IMR-90 (cell line): ENCODE measurements around the gene SYPL1. TPM values are rescaled to one million over a fixed set of nuclear protein-coding genes. Genes with fewer than 3 reads are reported as not detected.

Experiments
- ATAC-seq: fragments of 200-7000 bp; cut with Tn5 transposase; 2 replicates; pipeline ENCODE4 v1.9.1; 2020; ENCODE audit warnings: low read depth, mild to moderate bottlenecking, moderate library complexity
- BruUV-seq: library from RNA; stranded (reverse); fragments of 400-500 nt; replicated peaks from 2 replicates; lab custom pipeline; 2021; lab: Mats Ljungman, UMichigan
- CTCF ChIA-PET: fragments of 300-600 bp; formaldehyde crosslinking; extraction: SDS; loops from one replicate; lab custom pipeline; 2021; ENCODE audit warnings: antibody characterized with exemption; lab: Yijun Ruan, JAX
- POLR2A ChIA-PET: fragments of 300-600 bp; sonication (Branson Sonifier 250); formaldehyde crosslinking; loops from one replicate; lab custom pipeline; 2022; ENCODE audit warnings: antibody characterized with exemption; ENCODE audit not compliant: unreplicated experiment; lab: Charles Lee
- DNase-seq: peaks from one replicate; pipeline ENCODE4 v3.0.0; 2013
- H2AFZ ChIP-seq: replicated peaks from 2 replicates; pipeline ENCODE3; 2013; ENCODE audit warnings: low read length, mild to moderate bottlenecking; ENCODE audit not compliant: poor library complexity
- H2AK5ac ChIP-seq: 2 replicates; pipeline ENCODE4 v1.6.1; 2013; ENCODE audit warnings: low read depth, low read length, inconsistent platforms
- H2AK9ac ChIP-seq: replicated peaks from 2 replicates; pipeline ENCODE3; 2013; ENCODE audit warnings: mild to moderate bottlenecking, low read depth, low read length, moderate library complexity; ENCODE audit not compliant: poor library complexity
- H2BK120ac ChIP-seq: 2 replicates; pipeline ENCODE4 v1.6.1; 2013; ENCODE audit warnings: low read depth, low read length, inconsistent platforms
- H2BK15ac ChIP-seq: 3 replicates; pipeline ENCODE4 v1.6.1; 2013; ENCODE audit warnings: low read depth, low read length, inconsistent platforms
- H2BK20ac ChIP-seq: 2 replicates; pipeline ENCODE4 v1.6.1; 2013; ENCODE audit warnings: low read depth, mild to moderate bottlenecking, inconsistent platforms, low read length, moderate library complexity
- H2BK5ac ChIP-seq: 2 replicates; pipeline ENCODE4 v1.6.1; 2013; ENCODE audit warnings: mild to moderate bottlenecking, low read depth, low read length, inconsistent platforms; ENCODE audit not compliant: poor library complexity, severe bottlenecking
- H3K14ac ChIP-seq: replicated peaks from 2 replicates; pipeline ENCODE4 v1.6.1; 2013; ENCODE audit warnings: low read depth, low read length, inconsistent platforms
- H3K18ac ChIP-seq: 2 replicates; pipeline ENCODE4 v1.6.1; 2013; ENCODE audit warnings: low read depth, low read length, control low read depth
- H3K23ac ChIP-seq: 2 replicates; pipeline ENCODE4 v1.6.1; 2013; ENCODE audit warnings: low read depth, low read length, inconsistent platforms
- H3K27ac ChIP-seq: 2 replicates; pipeline ENCODE4 v1.5.1; 2013; ENCODE audit warnings: mild to moderate bottlenecking, control low read depth, low read length; ENCODE audit not compliant: insufficient read depth
- H3K27me3 ChIP-seq: 2 replicates; pipeline ENCODE4 v1.6.1; 2013; ENCODE audit warnings: low read length; ENCODE audit not compliant: control insufficient read depth, insufficient read depth
- H3K36me3 ChIP-seq: 2 replicates; pipeline ENCODE4 v1.6.1; 2013; ENCODE audit warnings: low read length, mixed read lengths; ENCODE audit not compliant: control insufficient read depth, insufficient read depth
- H3K4ac ChIP-seq: 2 replicates; pipeline ENCODE4 v1.6.1; 2013; ENCODE audit warnings: low read depth, low read length, inconsistent platforms
- H3K4me1 ChIP-seq: 2 replicates; pipeline ENCODE4 v1.6.1; 2013; ENCODE audit warnings: low read length, mixed read lengths; ENCODE audit not compliant: control insufficient read depth, insufficient read depth
- H3K4me2 ChIP-seq: 2 replicates; pipeline ENCODE4 v1.6.1; 2013; ENCODE audit warnings: low read depth, mild to moderate bottlenecking, control low read depth, low read length, moderate library complexity
- H3K4me3 ChIP-seq: 2 replicates; pipeline ENCODE4 v1.5.1; 2013; ENCODE audit warnings: low read depth, mild to moderate bottlenecking, control low read depth, low read length, moderate library complexity; ENCODE audit not compliant: insufficient read depth
- H3K56ac ChIP-seq: 2 replicates; pipeline ENCODE4 v1.6.1; 2013; ENCODE audit warnings: low read length, inconsistent platforms; ENCODE audit not compliant: insufficient read depth; ENCODE audit errors: extremely low read depth
- H3K79me1 ChIP-seq, 2 experiments: 2 replicates each; pipeline ENCODE4 v1.6.1; 2013; ENCODE audit warnings: low read length in 2 of 2, inconsistent platforms in 1 of 2, low read depth in 1 of 2
- H3K9ac ChIP-seq: 2 replicates; pipeline ENCODE4 v1.6.1; 2013; ENCODE audit warnings: low read depth, low read length, control low read depth
- H3K9me1 ChIP-seq: 2 replicates; pipeline ENCODE4 v1.6.1; 2013; ENCODE audit warnings: low read length, inconsistent platforms; ENCODE audit not compliant: insufficient read depth
- H3K9me3 ChIP-seq: 2 replicates; pipeline ENCODE4 v1.6.1; 2013; ENCODE audit warnings: low read length; ENCODE audit not compliant: control insufficient read depth, insufficient read depth
- H4K20me1 ChIP-seq: 2 replicates; pipeline ENCODE4 v1.6.1; 2013; ENCODE audit warnings: low read length, inconsistent platforms; ENCODE audit not compliant: insufficient read depth
- H4K5ac ChIP-seq: 2 replicates; pipeline ENCODE4 v1.6.1; 2013; ENCODE audit warnings: mild to moderate bottlenecking, low read depth, low read length, control low read depth
- H4K8ac ChIP-seq, 2 experiments: 2 replicates each; pipeline ENCODE4 v1.6.1; 2013; ENCODE audit warnings: low read depth in 2 of 2, low read length in 2 of 2, control low read depth in 1 of 2, inconsistent platforms in 1 of 2
- H4K91ac ChIP-seq: 2 replicates; pipeline ENCODE4 v1.6.1; 2013; ENCODE audit warnings: low read depth, low read length, inconsistent platforms; ENCODE audit not compliant: insufficient read depth
- BHLHE40 ChIP-seq: fragments of 150-350 bp; IDR thresholded peaks from 2 replicates; pipeline ENCODE4 v1.6.1; 2016; ENCODE audit warnings: mild to moderate bottlenecking, low read depth, low read length
- ELK1 ChIP-seq: fragments of 150-350 bp; IDR thresholded peaks from 2 replicates; pipeline ENCODE4 v1.6.1; 2016; ENCODE audit warnings: low read depth, mild to moderate bottlenecking, low read length, moderate library complexity, borderline replicate concordance
- FOS ChIP-seq: fragments of 150-350 bp; IDR thresholded peaks from 2 replicates; pipeline ENCODE4 v1.6.1; 2016; ENCODE audit warnings: low read depth, low read length
- MXI1 ChIP-seq: IDR thresholded peaks from 2 replicates; pipeline ENCODE4 v1.6.1; 2012; ENCODE audit warnings: low read depth, mild to moderate bottlenecking, low read length, moderate library complexity, borderline replicate concordance
- POLR2A ChIP-seq: IDR thresholded peaks from 2 replicates; pipeline ENCODE4 v1.6.1; 2012; ENCODE audit warnings: mild to moderate bottlenecking, low read depth, low read length
- RCOR1 ChIP-seq: IDR thresholded peaks from 2 replicates; pipeline ENCODE4 v1.6.1; 2012; ENCODE audit warnings: mild to moderate bottlenecking, low read length, improper control_type of control experiment; ENCODE audit not compliant: insufficient replicate concordance
- RFX5 ChIP-seq: IDR thresholded peaks from 2 replicates; pipeline ENCODE4 v1.8.0; 2012; ENCODE audit warnings: low read depth, mild to moderate bottlenecking, low read length, moderate library complexity
- SMC3 ChIP-seq: fragments of 150-350 bp; IDR thresholded peaks from 2 replicates; pipeline ENCODE4 v1.6.1; 2016; ENCODE audit warnings: low read depth, mild to moderate bottlenecking, antibody characterized with exemption, low read length, moderate library complexity
- WGBS, 2 experiments: methylation state at CpG; one replicate each; pipeline versions ENCODE4 v1.1.5 to v1.1.7; 2013; ENCODE audit warnings: missing lambda C conversion rate in 2 of 2; ENCODE audit not compliant: insufficient read length in 1 of 2; ENCODE audit errors: extremely low coverage in 2 of 2; 5-methylcytosine and 5-hydroxymethylcytosine counted together
- dilution Hi-C: fragments of 300-500 bp; cut with HindIII; formaldehyde crosslinking; loops from one replicate; pipeline ENCODE4 v1.14.3; 2018; ENCODE audit warnings: low sequenced_read_pairs; ENCODE audit not compliant: unreplicated experiment
- in situ Hi-C: fragments of 300-500 bp; cut with MboI; formaldehyde crosslinking; loops from 3 replicates; pipeline ENCODE4 v1.14.3; 2019; ENCODE audit warnings: low sequenced_read_pairs, inconsistent platforms, mixed read lengths
- intact Hi-C: fragments of 100-400 bp; cut with micrococcal nuclease; formaldehyde crosslinking; loops from 2 replicates; pipeline ENCODE4 v1.10.0; 2022
- polyA plus RNA-seq, 3 experiments: library from polyadenylated mRNA; depleted of rRNA; stranded (reverse); fragments of >200 nt; gene quantifications; 2 replicates each; pipeline ENCODE4 v1.2.3, GENCODE V29; 2012; ENCODE audit warnings: low replicate concordance in 1 of 3
- total RNA-seq: library from RNA; depleted of rRNA; stranded (reverse); fragments of >200 nt; gene quantifications from 2 replicates; pipeline ENCODE4 v1.2.3, GENCODE V29; 2012
- TF ChIP-seq, protein P1 (sequence below): conservative IDR thresholded peaks from 2 replicates; pipeline ENCODE4 v1.5.1; 2012; ENCODE audit warnings: mild to moderate bottlenecking, low read depth, low read length, improper control_type of control experiment
- TF ChIP-seq, protein P2 (sequence below): fragments of 150-350 bp; IDR thresholded peaks from 2 replicates; pipeline ENCODE4 v1.6.1; 2017; ENCODE audit warnings: mild to moderate bottlenecking, antibody characterized with exemption, low read length, low read depth

Gene SYPL1
- total and polyA plus RNA-seq, 2 of the 4 experiments (the other 2 are of a cell fraction), result 19.0 to 45.0 TPM

DNA sequence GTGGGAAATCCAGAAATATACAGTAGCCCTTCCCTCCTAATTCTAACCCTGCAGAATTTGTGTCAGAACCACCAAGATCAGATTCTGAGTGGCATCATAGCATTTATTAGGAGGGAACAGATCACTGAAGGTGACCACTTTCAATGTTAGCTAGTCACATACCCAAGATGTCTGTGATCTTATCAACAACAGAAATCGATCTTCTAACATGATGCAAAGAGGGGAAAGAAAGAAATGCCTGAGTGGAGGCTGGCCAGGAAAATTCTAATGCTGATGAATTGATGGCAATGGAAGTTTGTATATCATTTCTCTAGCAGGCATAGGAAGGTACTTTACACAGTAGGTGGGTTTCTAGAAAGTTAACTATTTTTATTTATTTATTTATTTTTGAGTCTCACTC is 10.6 kb upstream of the SYPL1 start:
- Histone ChIP-seq H3K4me2 (no peak overlapping the region), H3K36me3 (no peaks in the 10 kb centered on the region), H4K20me1 (no peaks in the 10 kb centered on the region), H3K18ac (no peak overlapping the region), H3K23ac (no peak overlapping the region), H2AK9ac (no peak overlapping the region), H4K91ac (no peak overlapping the region), H4K8ac (no peak overlapping the region), H2BK20ac (no peak overlapping the region), H3K9me1 (no peaks in the 10 kb centered on the region), H3K4ac (no peak overlapping the region), H3K27me3 (peaks cover 1% of the 10 kb centered on the region; the same call in 1 of the 2 replicates), H3K9ac (no peak overlapping the region), H2BK120ac (no peak overlapping the region), H3K56ac (no peak overlapping the region), H3K4me1 (no peaks in the 10 kb centered on the region), H2AK5ac (no peak overlapping the region), H2BK5ac (no peak overlapping the region), H3K4me3 (no peak overlapping the region), H3K79me1 (no peaks in the 10 kb centered on the region), H2BK15ac (no peak overlapping the region), H2AFZ (no peak overlapping the region), H3K9me3 (no peaks in the 10 kb centered on the region), H3K14ac (no peak overlapping the region), H3K27ac (no peak overlapping the region), H4K5ac (no peak overlapping the region)
- no peak for ATAC-seq
- intact Hi-C loops, result no loop called here
- in situ Hi-C loops, result no loop called here
- TF ChIP-seq RFX5, result no peak
- no peak for TF ChIP-seq SMC3
- no peak for TF ChIP-seq ELK1
- no peak for TF ChIP-seq MXI1
- TF ChIP-seq, protein P1, sequence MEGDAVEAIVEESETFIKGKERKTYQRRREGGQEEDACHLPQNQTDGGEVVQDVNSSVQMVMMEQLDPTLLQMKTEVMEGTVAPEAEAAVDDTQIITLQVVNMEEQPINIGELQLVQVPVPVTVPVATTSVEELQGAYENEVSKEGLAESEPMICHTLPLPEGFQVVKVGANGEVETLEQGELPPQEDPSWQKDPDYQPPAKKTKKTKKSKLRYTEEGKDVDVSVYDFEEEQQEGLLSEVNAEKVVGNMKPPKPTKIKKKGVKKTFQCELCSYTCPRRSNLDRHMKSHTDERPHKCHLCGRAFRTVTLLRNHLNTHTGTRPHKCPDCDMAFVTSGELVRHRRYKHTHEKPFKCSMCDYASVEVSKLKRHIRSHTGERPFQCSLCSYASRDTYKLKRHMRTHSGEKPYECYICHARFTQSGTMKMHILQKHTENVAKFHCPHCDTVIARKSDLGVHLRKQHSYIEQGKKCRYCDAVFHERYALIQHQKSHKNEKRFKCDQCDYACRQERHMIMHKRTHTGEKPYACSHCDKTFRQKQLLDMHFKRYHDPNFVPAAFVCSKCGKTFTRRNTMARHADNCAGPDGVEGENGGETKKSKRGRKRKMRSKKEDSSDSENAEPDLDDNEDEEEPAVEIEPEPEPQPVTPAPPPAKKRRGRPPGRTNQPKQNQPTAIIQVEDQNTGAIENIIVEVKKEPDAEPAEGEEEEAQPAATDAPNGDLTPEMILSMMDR, result no peak
- no peak for TF ChIP-seq POLR2A
- TF ChIP-seq RCOR1, result no peak
- TF ChIP-seq FOS, result no peak
- no peak for TF ChIP-seq BHLHE40
- TF ChIP-seq, protein P2, sequence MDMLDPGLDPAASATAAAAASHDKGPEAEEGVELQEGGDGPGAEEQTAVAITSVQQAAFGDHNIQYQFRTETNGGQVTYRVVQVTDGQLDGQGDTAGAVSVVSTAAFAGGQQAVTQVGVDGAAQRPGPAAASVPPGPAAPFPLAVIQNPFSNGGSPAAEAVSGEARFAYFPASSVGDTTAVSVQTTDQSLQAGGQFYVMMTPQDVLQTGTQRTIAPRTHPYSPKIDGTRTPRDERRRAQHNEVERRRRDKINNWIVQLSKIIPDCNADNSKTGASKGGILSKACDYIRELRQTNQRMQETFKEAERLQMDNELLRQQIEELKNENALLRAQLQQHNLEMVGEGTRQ, result no peak
- ChIA-PET CTCF (no interaction called here), POLR2A (no interaction called here)
- no CpG with 5 or more reads among the region's 1 CpG for WGBS, 2 experiments
- no TSS peak for BruUV-seq
- dilution Hi-C loops, result no loop called here
- DNase-seq, result no peak
